HAP-1 (cell line): ENCODE data around the gene CNIH3.

ENCODE experiments used
- DNase-seq, 2 experiments: peaks; one replicate each; pipeline ENCODE4 v3.0.0-alpha.2; 2016 to 2020; ENCODE audit warnings: low spot score in 2 of 2
- H3K27me3 ChIP-seq: fragments of 250-450 bp; sonication (Bioruptor Pico); 2 replicates; pipeline ENCODE4 v1.5.1; 2020; ENCODE audit warnings: low read depth, mild to moderate bottlenecking, moderate library complexity
- H3K36me3 ChIP-seq: fragments of 250-450 bp; sonication (Bioruptor Pico); replicated peaks from 2 replicates; pipeline ENCODE4 v1.5.1; 2020; ENCODE audit warnings: mild to moderate bottlenecking
- H3K4me1 ChIP-seq: fragments of 250-450 bp; sonication (Bioruptor Pico); 2 replicates; pipeline ENCODE4 v1.5.1; 2020; ENCODE audit warnings: mild to moderate bottlenecking
- H3K4me3 ChIP-seq: fragments of 250-450 bp; sonication (Bioruptor Pico); 2 replicates; pipeline ENCODE4 v1.5.1; 2020; ENCODE audit warnings: mild to moderate bottlenecking, moderate library complexity
- H3K9me3 ChIP-seq: fragments of 250-450 bp; sonication (Bioruptor Pico); 2 replicates; pipeline ENCODE4 v1.5.1; 2020; ENCODE audit warnings: mild to moderate bottlenecking, moderate library complexity
- in situ Hi-C: fragments of 300-500 bp; cut with MboI; formaldehyde crosslinking; loops from 3 replicates; pipeline ENCODE4 v1.14.3; 2020; ENCODE audit warnings: low sequenced_read_pairs, inconsistent platforms, mixed read lengths

CNIH3 gene

DNA sequence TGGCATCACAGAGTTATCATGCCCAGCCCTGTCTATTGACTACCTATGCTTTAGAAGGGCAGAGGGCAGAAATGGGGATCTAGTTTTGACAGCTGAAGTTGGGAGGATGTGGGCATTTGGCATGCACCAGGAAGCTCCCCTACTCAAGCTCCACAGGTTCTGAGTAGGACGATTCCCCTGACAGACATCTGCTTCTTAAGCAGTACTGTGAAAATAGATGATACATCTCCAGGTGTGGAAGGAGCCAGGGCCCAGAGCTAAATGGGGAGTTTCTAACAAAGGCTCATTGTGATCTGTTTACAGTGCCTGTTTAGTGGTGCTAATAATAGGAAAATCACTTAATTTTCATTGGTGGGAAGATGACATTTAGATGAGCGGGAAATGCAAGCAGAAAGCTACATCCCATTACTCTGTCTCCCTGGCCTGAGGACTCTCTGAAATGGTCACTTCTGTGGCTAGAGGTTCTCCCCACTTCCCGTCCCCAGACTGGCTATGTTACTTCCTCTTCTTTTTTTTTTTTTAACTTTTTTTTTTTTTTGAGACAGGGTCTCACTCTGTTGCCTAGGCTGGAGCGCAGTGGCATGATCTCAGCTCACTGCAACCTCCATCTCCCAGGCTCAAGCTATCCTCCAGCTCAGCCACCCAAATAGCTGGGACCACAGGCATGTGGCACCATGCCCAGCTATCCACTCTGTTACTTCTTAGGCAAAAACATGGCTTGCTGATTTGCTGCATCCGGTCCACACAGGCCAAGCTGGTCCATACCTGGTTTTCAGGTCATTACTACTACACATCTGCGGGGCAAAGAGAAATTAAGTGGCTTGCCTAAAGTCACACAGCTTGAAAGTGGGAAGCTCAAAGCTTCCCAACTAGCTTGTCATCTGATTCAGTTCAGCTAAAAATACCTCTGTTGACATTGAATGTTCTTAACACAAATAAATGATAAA lies 23.2 kb upstream of the CNIH3 start:
- Histone ChIP-seq H3K36me3 (no peaks in the 10 kb centered on the region), H3K4me3 (no peak overlapping the region), H3K4me1 (no peaks in the 10 kb centered on the region), H3K9me3 (no peaks in the 10 kb centered on the region; the same call in 1 of the 2 replicates), H3K27me3 (no peaks in the 10 kb centered on the region)
- no peak for DNase-seq
- in situ Hi-C loops = no loop called here

DNA sequence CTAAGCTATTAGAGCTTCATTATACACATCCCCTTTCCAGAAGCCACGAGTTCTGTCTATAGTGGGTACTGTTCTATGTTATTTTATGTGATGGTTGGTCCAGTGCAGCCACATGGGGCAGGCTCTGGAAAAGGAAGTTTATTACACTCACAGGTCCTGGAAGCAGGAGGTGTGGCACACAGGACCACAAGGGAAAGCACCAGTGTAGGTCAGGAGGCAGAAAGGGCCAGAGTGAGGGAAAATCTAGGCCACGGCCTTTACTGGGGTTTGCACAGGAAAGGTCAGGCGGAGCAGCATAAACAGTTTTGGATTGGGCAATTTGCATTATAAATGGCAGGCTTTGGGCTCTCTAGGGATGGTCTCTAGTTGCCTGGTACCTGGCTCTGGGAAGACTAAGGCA lies 21.8 kb upstream of the CNIH3 start:
- no peak for DNase-seq
- H3K4me1 ChIP-seq = no peaks in the 10 kb centered on the region
- no peaks in the 10 kb centered on the region for H3K36me3 ChIP-seq
- in situ Hi-C loops = no loop called here
- H3K9me3 ChIP-seq = no peaks in the 10 kb centered on the region; the same call in 1 of the 2 replicates
- no peak overlapping the region for H3K4me3 ChIP-seq
- H3K27me3 ChIP-seq = no peaks in the 10 kb centered on the region

DNA sequence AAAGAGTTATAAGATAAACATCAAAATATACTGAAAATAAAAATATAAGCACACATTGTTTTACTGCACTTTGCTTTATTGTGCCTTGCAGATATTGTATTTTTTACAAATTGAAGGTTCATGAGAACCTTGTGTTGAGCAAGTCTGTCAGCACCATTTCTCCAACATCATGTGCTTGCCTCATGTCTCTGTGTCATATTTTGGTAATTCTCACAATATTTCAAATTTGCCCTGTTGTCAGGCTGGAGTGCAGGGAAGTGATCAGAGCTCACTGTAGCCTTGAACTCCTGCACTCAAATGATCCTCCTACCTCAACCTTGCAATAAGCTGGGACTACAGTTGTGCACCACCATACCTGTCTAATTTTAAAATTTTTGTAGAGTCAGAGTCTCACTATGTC lies 21.3 kb upstream of the CNIH3 start:
- H3K36me3 ChIP-seq = no peaks in the 10 kb centered on the region
- no peaks in the 10 kb centered on the region for H3K27me3 ChIP-seq
- in situ Hi-C loops = no loop called here
- H3K4me3 ChIP-seq = no peak overlapping the region
- no peaks in the 10 kb centered on the region; the same call in 1 of the 2 replicates for H3K9me3 ChIP-seq
- no peaks in the 10 kb centered on the region for H3K4me1 ChIP-seq
- no peak for DNase-seq

DNA sequence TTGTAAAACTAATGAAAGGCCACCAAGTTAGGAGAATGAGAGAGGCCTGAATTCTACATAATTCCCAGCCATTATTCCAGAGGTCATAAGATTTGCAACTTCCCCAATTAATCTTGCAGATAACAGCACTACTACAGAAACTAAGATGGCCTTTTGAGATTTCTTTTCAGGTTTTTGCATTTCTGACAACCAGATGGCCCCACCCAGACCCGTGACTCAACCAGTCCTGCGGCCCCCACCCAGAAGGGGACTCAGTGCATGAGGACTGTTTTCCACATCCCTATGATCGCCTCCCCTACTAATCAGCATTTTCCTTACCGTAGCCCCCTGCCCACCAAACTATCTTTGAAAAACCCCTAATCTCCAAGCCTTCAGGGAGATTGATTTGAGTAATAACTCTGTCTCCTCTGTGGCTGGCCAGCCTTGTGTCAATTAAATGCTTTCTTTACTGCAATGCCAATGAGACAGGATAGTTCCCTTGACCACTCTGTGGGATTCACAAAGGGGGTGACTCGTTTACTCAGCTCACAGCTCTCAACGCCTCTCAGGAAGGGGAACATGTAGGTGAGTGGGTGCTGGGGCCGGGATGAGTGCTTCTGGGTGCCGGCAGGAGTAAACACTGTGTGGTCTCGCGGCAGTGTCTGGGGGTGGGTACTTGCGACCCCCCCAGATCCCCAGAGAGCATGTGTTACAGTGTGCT lies 10.5 kb upstream of the CNIH3 start:
- in situ Hi-C loops = no loop called here
- no peak overlapping the region for H3K4me3 ChIP-seq
- H3K4me1 ChIP-seq = no peaks in the 10 kb centered on the region

DNA sequence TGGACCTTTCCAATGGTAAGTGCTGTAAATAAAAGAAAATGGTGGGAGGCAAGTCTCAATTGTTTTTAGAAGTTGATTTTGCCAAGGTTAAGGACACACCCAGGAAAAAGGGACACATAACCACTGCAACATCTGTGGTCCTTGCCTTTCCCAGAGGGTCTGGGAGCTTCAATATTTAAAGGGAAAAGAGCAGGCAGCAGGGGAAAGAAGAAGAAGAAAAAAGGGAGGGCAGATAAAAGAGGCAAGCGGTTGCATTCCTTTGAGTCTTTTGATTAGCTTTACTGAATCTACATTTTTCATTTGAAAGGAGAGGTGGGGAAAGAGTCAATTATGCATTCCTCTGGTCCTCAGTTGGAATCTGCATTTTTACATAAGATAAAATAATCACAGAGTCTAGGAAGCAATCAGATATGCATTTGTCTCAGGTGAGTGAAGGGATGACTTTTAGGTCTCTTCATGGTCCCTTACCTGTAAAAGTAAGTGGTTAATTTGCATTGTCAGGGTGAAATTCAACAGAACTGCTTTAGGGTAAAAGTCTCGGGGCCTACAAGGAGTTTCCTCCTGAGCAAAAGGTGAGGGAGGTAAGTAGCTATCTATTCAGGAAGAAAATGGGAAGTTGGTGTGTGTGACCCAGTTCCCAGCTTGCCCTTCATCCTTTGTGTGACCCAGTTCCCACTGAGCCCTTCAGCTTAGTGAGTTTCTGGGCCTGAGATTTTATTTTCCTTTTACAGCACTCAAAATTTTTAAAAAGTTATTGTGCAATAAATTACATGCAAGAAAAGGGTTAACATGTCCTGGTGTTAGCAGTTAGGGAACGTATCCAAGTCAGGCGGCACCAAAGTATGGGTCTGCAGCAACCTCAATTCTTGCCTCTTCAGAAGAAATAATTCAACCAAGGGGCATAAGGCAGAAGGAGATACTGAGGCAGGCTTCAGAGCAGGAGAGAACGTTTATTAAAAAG lies 8.6 kb upstream of the CNIH3 start:
- Histone ChIP-seq H3K4me3 (no peak overlapping the region), H3K4me1 (no peaks in the 10 kb centered on the region), H3K27me3 (0 out of 2 replicates have a peak, but pooled peaks cover 3% of the 10 kb centered on the region), H3K9me3 (no peaks in the 10 kb centered on the region), H3K36me3 (no peaks in the 10 kb centered on the region)
- in situ Hi-C loops = no loop called here
- peak in 1 of 2 experiments; percentile 31 for DNase-seq

More for the DNA sequence above, 10.5 kb upstream of the CNIH3 start:
- no peak for DNase-seq
- H3K27me3 ChIP-seq = peaks cover 9% of the 10 kb centered on the region; the same call in 1 of the 2 replicates
- H3K36me3 ChIP-seq = no peaks in the 10 kb centered on the region
- no peaks in the 10 kb centered on the region for H3K9me3 ChIP-seq

DNA sequence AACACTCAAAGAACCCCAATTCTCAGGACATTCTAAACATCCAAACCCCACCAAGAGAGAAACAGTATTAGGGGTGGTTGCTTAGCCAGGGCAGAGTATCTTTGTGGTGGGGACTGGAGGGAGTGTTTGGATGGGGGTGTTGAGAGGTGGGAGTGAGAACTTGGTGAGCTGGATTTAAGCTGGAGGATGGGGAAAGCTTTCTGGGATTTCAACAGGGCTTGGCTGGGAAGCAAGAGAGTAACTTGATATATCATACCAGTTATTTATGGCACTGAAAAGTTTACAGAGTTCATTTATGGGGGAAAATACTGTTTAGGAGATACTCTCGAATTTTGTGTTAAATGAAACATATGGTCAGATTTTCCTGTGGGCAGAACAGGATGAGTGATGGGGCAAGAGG lies 6.8 kb upstream of the CNIH3 start:
- in situ Hi-C loops = no loop called here
- no peaks in the 10 kb centered on the region for H3K4me1 ChIP-seq
- H3K9me3 ChIP-seq = no peaks in the 10 kb centered on the region
- H3K36me3 ChIP-seq = no peaks in the 10 kb centered on the region
- DNase-seq = no peak
- H3K4me3 ChIP-seq = no peak overlapping the region
- no peaks in the 10 kb centered on the region for H3K27me3 ChIP-seq

DNA sequence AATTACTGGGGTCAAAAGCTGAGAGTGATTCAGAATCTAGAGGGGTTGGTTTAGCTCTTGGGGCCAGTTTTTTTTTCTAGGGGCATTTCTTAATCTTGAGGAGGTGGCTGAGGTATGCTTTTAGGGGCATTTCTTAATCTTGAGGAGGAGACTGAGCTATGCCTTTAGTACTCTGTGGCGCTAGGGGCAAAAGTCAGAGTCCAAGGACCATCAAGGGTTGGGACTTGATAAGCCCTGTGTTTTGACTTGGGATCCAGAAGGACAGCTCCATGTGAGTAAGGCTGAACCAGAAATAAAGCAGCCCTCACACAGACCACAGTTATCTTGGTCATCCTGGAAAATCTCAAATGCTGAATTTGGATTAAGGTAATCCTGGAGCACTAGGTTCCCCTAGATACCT lies 3.9 kb upstream of the CNIH3 start:
- H3K4me3 ChIP-seq = no peak overlapping the region
- no peak for DNase-seq
- no peaks in the 10 kb centered on the region for H3K36me3 ChIP-seq
- peaks cover 25% of the 10 kb centered on the region for H3K27me3 ChIP-seq
- H3K4me1 ChIP-seq = peaks cover 3% of the 10 kb centered on the region; the same call in 1 of the 2 replicates
- H3K9me3 ChIP-seq = no peaks in the 10 kb centered on the region
- in situ Hi-C loops = no loop called here

DNA sequence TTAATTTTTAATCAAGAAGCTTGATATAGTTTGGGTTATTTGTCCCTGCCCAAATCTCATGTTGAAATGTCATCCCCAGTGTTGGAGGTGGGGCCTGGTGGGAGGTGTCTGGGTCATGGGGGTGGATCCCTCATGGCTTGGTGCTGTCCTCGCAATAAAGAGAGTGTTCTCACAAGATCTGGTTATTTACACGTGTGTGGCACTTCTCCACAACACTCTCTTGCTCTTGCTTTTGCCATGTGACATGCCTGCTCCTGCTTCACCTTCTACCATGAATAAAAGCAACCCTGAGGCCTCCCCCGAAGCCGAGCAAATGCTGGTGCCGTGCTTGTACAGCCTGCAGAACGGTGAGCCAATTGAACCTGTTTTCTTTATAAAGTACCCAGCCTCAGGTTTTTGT lies 2.6 kb upstream of the CNIH3 start:
- no peak for DNase-seq
- H3K36me3 ChIP-seq = no peaks in the 10 kb centered on the region
- peaks cover 3% of the 10 kb centered on the region; the same call in 1 of the 2 replicates for H3K4me1 ChIP-seq
- H3K9me3 ChIP-seq = no peaks in the 10 kb centered on the region
- in situ Hi-C loops = no loop called here
- no peak overlapping the region for H3K4me3 ChIP-seq
- H3K27me3 ChIP-seq = peaks cover 37% of the 10 kb centered on the region

DNA sequence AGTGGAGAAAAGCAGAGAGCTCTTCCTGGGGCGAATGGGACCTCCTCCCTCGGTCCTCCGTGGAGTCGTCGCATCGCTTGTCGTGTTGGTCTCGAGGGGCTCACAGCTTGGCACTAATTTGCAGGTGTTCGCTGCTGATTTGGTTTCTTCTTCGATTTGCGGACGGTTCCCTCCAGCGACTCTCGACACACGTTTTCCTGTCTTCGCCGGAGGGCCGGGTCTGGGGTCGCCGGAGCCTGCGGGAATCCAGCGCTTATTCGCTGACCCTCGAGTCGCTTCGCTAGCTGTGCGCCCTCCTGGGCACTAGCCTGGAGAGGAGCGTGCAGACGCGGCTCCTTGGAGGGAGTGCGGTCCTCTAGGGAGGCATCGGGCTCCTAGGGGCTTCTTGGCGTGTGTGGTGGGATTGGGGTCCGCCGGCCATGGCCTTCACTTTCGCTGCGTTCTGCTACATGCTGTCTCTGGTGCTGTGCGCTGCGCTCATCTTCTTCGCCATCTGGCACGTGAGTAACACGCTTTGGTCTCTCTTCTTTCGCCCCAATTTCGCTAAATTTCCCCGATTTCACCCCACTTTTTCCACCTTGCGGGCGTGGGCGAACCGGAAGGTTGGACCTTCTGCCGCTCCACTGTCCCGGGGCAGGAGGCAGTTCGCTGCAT lies 766 bp downstream of the CNIH3 start:
- peak overlapping the region; percentile 33 for H3K4me3 ChIP-seq

DNA sequence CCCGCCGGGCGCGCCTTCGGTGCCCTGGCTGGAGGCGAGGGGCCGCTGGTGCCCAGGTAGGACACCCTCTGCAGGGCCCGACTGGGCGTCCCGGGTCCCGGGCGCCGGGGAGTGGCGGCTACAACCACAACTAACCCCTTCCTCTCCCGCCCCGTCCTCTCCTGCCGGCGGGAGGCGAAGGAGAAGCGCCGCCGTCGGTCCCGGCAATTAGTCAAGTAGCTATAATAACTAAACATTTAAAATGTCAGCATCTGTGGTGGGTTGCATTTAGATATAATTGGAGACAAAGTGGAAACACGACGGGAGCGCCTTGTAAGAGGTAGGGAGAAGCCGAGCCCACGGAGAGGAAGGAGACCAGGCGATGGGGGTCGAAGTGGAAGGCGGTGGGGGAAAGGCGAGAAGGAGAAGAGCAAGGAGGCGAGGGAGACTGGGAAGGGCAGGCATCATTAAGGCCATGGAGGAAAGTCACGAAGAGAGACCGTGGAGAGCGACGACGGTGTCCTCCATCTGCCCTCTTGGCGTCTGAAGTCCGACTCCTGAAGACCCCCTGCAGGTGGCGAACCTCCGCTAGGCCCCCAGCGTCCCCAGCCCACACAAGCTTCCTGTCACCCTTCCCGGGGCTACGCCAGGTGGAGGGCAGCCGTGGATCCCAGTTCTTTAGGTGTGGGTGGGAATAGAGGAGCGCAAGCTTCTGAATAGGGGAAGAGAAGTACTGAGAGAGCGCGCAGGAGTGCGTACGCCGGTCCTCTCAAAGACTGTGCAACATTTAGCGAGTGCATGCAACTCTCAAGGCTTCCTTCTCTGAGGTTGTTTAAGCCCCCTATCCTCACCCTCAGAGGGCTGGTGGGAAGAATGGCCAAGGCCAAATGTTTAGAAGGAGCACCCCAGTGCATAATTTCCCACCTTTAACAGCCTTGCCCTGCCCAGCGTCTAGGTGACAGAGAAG lies 1.6 kb downstream of the CNIH3 start:
- in situ Hi-C loops = no loop called here
- peaks cover 55% of the 10 kb centered on the region for H3K27me3 ChIP-seq
- no peaks in the 10 kb centered on the region for H3K9me3 ChIP-seq
- H3K4me1 ChIP-seq = peaks cover 3% of the 10 kb centered on the region; the same call in 1 of the 2 replicates
- no peak for DNase-seq
- no peaks in the 10 kb centered on the region for H3K36me3 ChIP-seq
- H3K4me3 ChIP-seq = no peak overlapping the region

More for the DNA sequence above, 766 bp downstream of the CNIH3 start:
- in situ Hi-C loops = no loop called here
- Histone ChIP-seq H3K4me1 (peaks cover 3% of the 10 kb centered on the region; the same call in 1 of the 2 replicates), H3K9me3 (no peaks in the 10 kb centered on the region), H3K36me3 (no peaks in the 10 kb centered on the region), H3K27me3 (peaks cover 55% of the 10 kb centered on the region)
- no peak for DNase-seq

DNA sequence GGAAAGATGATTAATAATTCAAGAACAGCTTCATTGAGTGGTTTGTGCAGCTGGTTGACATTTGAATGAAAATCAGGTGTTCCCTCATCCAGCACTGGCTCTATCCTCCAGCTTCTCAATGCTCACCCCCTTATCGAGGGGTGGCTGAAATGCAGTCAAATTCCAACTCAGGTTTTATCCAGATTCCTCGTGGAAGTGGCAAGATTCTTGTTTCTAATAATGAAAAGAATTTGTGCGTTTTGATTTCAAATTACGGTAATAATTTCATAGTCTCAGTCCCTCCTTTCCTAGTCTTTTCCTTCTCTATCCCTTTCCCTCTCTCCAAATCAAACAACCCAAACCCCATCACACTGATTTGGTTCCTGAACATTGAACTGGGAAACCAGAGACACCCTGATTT lies 3.1 kb downstream of the CNIH3 start:
- peaks cover 55% of the 10 kb centered on the region for H3K27me3 ChIP-seq
- H3K4me3 ChIP-seq = no peak overlapping the region
- in situ Hi-C loops = no loop called here
- DNase-seq = no peak
- H3K9me3 ChIP-seq = no peaks in the 10 kb centered on the region
- peaks cover 3% of the 10 kb centered on the region; the same call in 1 of the 2 replicates for H3K4me1 ChIP-seq
- no peaks in the 10 kb centered on the region for H3K36me3 ChIP-seq

DNA sequence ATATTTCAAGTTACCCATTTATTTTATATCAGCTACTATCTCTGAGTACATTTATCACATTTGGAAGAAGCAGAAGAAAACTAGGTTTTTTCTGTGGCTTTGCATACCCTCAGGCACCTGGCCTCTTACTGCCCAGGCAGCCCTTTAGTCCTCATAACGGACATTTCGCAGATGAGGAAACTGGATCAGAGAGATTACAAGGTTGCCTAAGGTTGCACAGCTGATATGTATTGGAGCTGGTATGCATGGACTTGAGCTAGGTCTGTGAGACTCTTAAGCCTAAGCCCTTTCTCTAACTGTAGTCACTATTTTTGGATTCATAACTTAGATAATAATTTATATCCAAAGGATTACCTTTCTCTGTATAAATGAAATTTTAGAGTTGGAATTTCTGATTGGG lies 4.0 kb downstream of the CNIH3 start:
- Histone ChIP-seq H3K4me1 (peaks cover 3% of the 10 kb centered on the region; the same call in 1 of the 2 replicates), H3K4me3 (no peak overlapping the region), H3K9me3 (no peaks in the 10 kb centered on the region), H3K36me3 (no peaks in the 10 kb centered on the region), H3K27me3 (peaks cover 52% of the 10 kb centered on the region)
- no peak for DNase-seq
- in situ Hi-C loops = no loop called here
